GM12878 (cell line): ENCODE measurements around the gene NDST4. TPM values are rescaled to one million over a fixed set of nuclear protein-coding genes. Genes with fewer than 3 reads are reported as not detected.

Experiments
- ATAC-seq: fragments of 200-7000 bp; cut with Tn5 transposase; 3 replicates; pipeline ENCODE4 v1.9.1; 2020; ENCODE audit warnings: mild to moderate bottlenecking, moderate library complexity
- BruUV-seq: library from RNA; stranded (reverse); fragments of 400-500 nt; replicated peaks from 2 replicates; lab custom pipeline; 2021; lab: Mats Ljungman, UMichigan
- CTCF ChIA-PET: fragments of 300-600 bp; sonication (Branson Sonifier 250); formaldehyde crosslinking; extraction: SDS; loops from one replicate; lab custom pipeline; 2021; ENCODE audit warnings: inconsistent platforms; lab: Yijun Ruan, JAX
- POLR2A ChIA-PET: fragments of 350-600 bp; formaldehyde crosslinking; extraction: SDS; loops from one replicate; lab custom pipeline; 2021; ENCODE audit warnings: inconsistent platforms; lab: Charles Lee
- RAD21 ChIA-PET: fragments of 300-600 bp; sonication (Branson Sonifier 250); formaldehyde crosslinking; loops from one replicate; lab custom pipeline; 2023; ENCODE audit warnings: antibody characterized with exemption; ENCODE audit not compliant: unreplicated experiment; lab: Charles Lee
- SMC1A ChIA-PET: fragments of 300-600 bp; sonication (Branson Sonifier 250); formaldehyde crosslinking; loops from one replicate; lab custom pipeline; 2023; ENCODE audit not compliant: unreplicated experiment, uncharacterized antibody; lab: Charles Lee
- DNase-seq: peaks from one replicate; pipeline ENCODE4 v3.0.0-alpha.2; 2011; ENCODE audit warnings: low read depth, low spot score
- FAIRE-seq: peaks from 3 replicates; lab custom pipeline; 2011; peaks lifted over from hg19 to GRCh38; lab: Jason Lieb, UNC
- H2AFZ ChIP-seq: 2 replicates; pipeline ENCODE4 v1.6.0; 2011; ENCODE audit warnings: low read depth, low read length, control low read depth; ENCODE audit not compliant: control insufficient read depth
- H3K27ac ChIP-seq: 2 replicates; pipeline ENCODE4 v1.5.1; 2011; ENCODE audit warnings: control low read depth; ENCODE audit not compliant: control insufficient read depth, insufficient read depth
- H3K27me3 ChIP-seq, 2 experiments: replicated peaks in 1 of 2; 2 replicates each; pipeline versions ENCODE4 v1.6.0 to v1.6.1; 2011; ENCODE audit warnings: low read length in 1 of 2; ENCODE audit not compliant: control insufficient read depth in 2 of 2, insufficient read depth in 2 of 2
- H3K36me3 ChIP-seq, 2 experiments: 2 replicates each; pipeline ENCODE4 v1.5.1; 2011; ENCODE audit warnings: low read length in 1 of 2; ENCODE audit not compliant: control insufficient read depth in 2 of 2, insufficient read depth in 2 of 2
- H3K4me1 ChIP-seq: 2 replicates; pipeline ENCODE4 v1.6.1; 2011; ENCODE audit warnings: mild to moderate bottlenecking, low read length, moderate library complexity, mixed read lengths; ENCODE audit not compliant: control insufficient read depth, insufficient read depth
- H3K4me2 ChIP-seq: 2 replicates; pipeline ENCODE4 v1.6.0; 2011; ENCODE audit warnings: control low read depth; ENCODE audit not compliant: control insufficient read depth, insufficient read depth
- H3K4me3 ChIP-seq: fragments of 200-600 bp; sonication (generic); 2 replicates; pipeline ENCODE4 v1.5.1; 2016
- H3K79me2 ChIP-seq: 2 replicates; pipeline ENCODE4 v1.6.0; 2011; ENCODE audit warnings: low read length; ENCODE audit not compliant: control insufficient read depth, insufficient read depth
- H3K9ac ChIP-seq: 2 replicates; pipeline ENCODE4 v1.8.0; 2011; ENCODE audit warnings: low read length, control low read depth, mixed read lengths; ENCODE audit not compliant: control insufficient read depth, insufficient read depth
- H3K9me3 ChIP-seq: replicated peaks from 3 replicates; pipeline ENCODE4 v1.5.1; 2011; ENCODE audit warnings: mild to moderate bottlenecking, low read length; ENCODE audit not compliant: control insufficient read depth, insufficient read depth
- H4K20me1 ChIP-seq: 2 replicates; pipeline ENCODE4 v1.6.0; 2011; ENCODE audit not compliant: control insufficient read depth, insufficient read depth
- CBX3 ChIP-seq: fragments of 200-600 bp; sonication (generic); IDR thresholded peaks from 2 replicates; pipeline ENCODE4 v1.6.1; 2016; ENCODE audit warnings: low read depth, borderline replicate concordance
- CHD1 ChIP-seq: IDR thresholded peaks from 2 replicates; pipeline ENCODE4 v1.6.1; 2012; ENCODE audit warnings: low read depth, low read length, improper control_type of control experiment
- CREM ChIP-seq: IDR thresholded peaks from 2 replicates; pipeline ENCODE4 v1.6.1; 2014; ENCODE audit warnings: antibody characterized with exemption, low read depth
- CTCF ChIP-seq, 3 experiments: IDR thresholded peaks in 2 of 3; conservative IDR thresholded peaks in 1 of 3; 2 replicates each; pipeline ENCODE4 v1.5.1; 2011; ENCODE audit warnings: low read depth in 3 of 3, low read length in 3 of 3, mild to moderate bottlenecking in 3 of 3, control low read depth in 2 of 3, moderate library complexity in 2 of 3, inconsistent platforms in 1 of 3, mixed read lengths in 1 of 3; ENCODE audit not compliant: control insufficient read depth in 2 of 3, insufficient read depth in 1 of 3; ENCODE audit errors: extremely low read depth in 1 of 3
- CUX1 ChIP-seq: IDR thresholded peaks from 2 replicates; pipeline ENCODE4 v1.6.1; 2012; ENCODE audit warnings: improper control_type of control experiment, low read depth, low read length; ENCODE audit not compliant: insufficient replicate concordance
- FOS ChIP-seq: IDR thresholded peaks from 3 replicates; pipeline ENCODE4 v1.6.1; 2011; ENCODE audit warnings: borderline replicate concordance; ENCODE audit not compliant: insufficient read length; ENCODE audit errors: extremely low read depth
- NR2C1 ChIP-seq: fragments of 450-650 bp; IDR thresholded peaks from 2 replicates; pipeline ENCODE4 v1.6.1; 2017; ENCODE audit warnings: antibody characterized with exemption, mild to moderate bottlenecking, moderate library complexity
- NRF1 ChIP-seq: conservative IDR thresholded peaks from 2 replicates; pipeline ENCODE4 v1.6.1; 2011; ENCODE audit warnings: mild to moderate bottlenecking, low read depth, low read length, improper control_type of control experiment
- STAT3 ChIP-seq: IDR thresholded peaks from 2 replicates; pipeline ENCODE4 v1.6.1; 2011; ENCODE audit warnings: low read depth, low read length, improper control_type of control experiment
- TARDBP ChIP-seq: IDR thresholded peaks from 2 replicates; pipeline ENCODE4 v1.6.1; 2016; ENCODE audit warnings: borderline replicate concordance
- ZNF217 ChIP-seq: fragments of 450-650 bp; IDR thresholded peaks from 2 replicates; pipeline ENCODE4 v1.6.1; 2017; ENCODE audit warnings: antibody characterized with exemption, mild to moderate bottlenecking
- ZNF592 ChIP-seq: fragments of 450-650 bp; IDR thresholded peaks from 2 replicates; pipeline ENCODE4 v1.6.1; 2017; ENCODE audit warnings: mild to moderate bottlenecking, moderate library complexity
- WGBS: methylation state at CpG from one replicate; pipeline ENCODE4 v1.1.6; 2016; ENCODE audit warnings: low lambda C conversion rate; ENCODE audit not compliant: insufficient replicate concordance, insufficient coverage; ENCODE audit errors: missing lambda C conversion rate; 5-methylcytosine and 5-hydroxymethylcytosine counted together
- in situ Hi-C: fragments of 300-500 bp; cut with MboI; formaldehyde crosslinking; loops from 9 replicates; pipeline ENCODE4 v1.14.3; 2018; ENCODE audit warnings: mixed read lengths
- intact Hi-C: fragments of 100-400 bp; cut with micrococcal nuclease; formaldehyde crosslinking; loops from one replicate; pipeline ENCODE4 v1.14.2; 2022; ENCODE audit not compliant: unreplicated experiment
- polyA plus RNA-seq, 11 experiments: library from polyadenylated mRNA; depleted of rRNA in 4 of 11; unstranded in 6 of 11; stranded (reverse) in 5 of 11; fragments of >200 nt; fragmentation: Nextera tagmentation in 4 of 11; fragmentation: Illumina TruSeq in 1 of 11; extraction: Ambion mirVana in 4 of 11; extraction: Trizol in 1 of 11; gene quantifications; 1 replicate in 1 of 11; 2 replicates in 10 of 11; pipeline versions ENCODE4 v1.2.1 to v1.2.3, GENCODE V29; 2011 to 2016; ENCODE audit warnings: inconsistent platforms in 2 of 11, missing spikeins in 2 of 11, low read depth in 1 of 11
- total RNA-seq, 4 experiments: library from RNA; depleted of rRNA in 3 of 4; stranded (reverse); fragments of >200 nt in 3 of 4; fragmentation: Illumina TruSeq in 1 of 4; extraction: Trizol in 1 of 4; gene quantifications; 2 replicates each; pipeline versions ENCODE4 v1.2.1 to v1.2.3, GENCODE V29; 2013 to 2021

Gene NDST4
- total and polyA plus RNA-seq, 10 of the 15 experiments (the other 5 are each of a cell fraction or from before 2014, with no cell fraction given) = 0.04 to 0.11 (median 0.07) TPM; not detected in 6

GRCh38 chr4:114997576-114998247, 115.7 kb downstream of the NDST4 start:
- no peaks in the 10 kb centered on the region for H3K9me3 ChIP-seq
- intact Hi-C loops = no loop called here
- no peak overlapping the region for H3K27ac ChIP-seq
- CTCF ChIA-PET = interaction anchor here (1.5 kb wide), 1 partner anchor 189 kb away, joined by 3 read pairs; no protein-coding TSS in a partner anchor
- no peak for DNase-seq
- ATAC-seq = no peak
- no peaks in the 10 kb centered on the region for H3K4me1 ChIP-seq
- SMC1A ChIA-PET = no interaction called here
- H3K4me2 ChIP-seq = no peak overlapping the region
- POLR2A ChIA-PET = no interaction called here
- H3K79me2 ChIP-seq = no peaks in the 10 kb centered on the region
- BruUV-seq = no TSS peak
- no peak overlapping the region for H2AFZ ChIP-seq
- no peaks in the 10 kb centered on the region for H4K20me1 ChIP-seq
- FAIRE-seq = no peak
- H3K36me3 ChIP-seq = no peaks in the 10 kb centered on the region
- H3K4me3 ChIP-seq = no peak overlapping the region
- RAD21 ChIA-PET = no interaction called here
- H3K9ac ChIP-seq = no peak overlapping the region
- in situ Hi-C loops = no loop called here
- WGBS = 4% methylated on average over 2 of the region's 2 CpGs
- no peaks in the 10 kb centered on the region for H3K27me3 ChIP-seq
- no peak for TF ChIP-seq STAT3
- no peak for TF ChIP-seq CREM
- no peak for TF ChIP-seq TARDBP
- no peak for TF ChIP-seq ZNF217
- TF ChIP-seq NRF1 = no peak
- no peak for TF ChIP-seq CHD1
- no peak for TF ChIP-seq ZNF592
- no peak for TF ChIP-seq CBX3
- TF ChIP-seq NR2C1 = no peak
- TF ChIP-seq FOS = no peak
- no peak for TF ChIP-seq CTCF (IDR thresholded peaks at IDR 0.05 in 2 of 3, conservative IDR thresholded peaks at IDR 0.05 in 1 of 3; ENCODE audit: control insufficient read depth in 2 of 3, extremely low read depth in 1 of 3, insufficient read depth in 1 of 3, low read depth in 3 of 3, low read length in 3 of 3)
- no peak for TF ChIP-seq CUX1
